Panc1 (cell line): ENCODE measurements around the gene CHI3L1. TPM values are rescaled to one million over a fixed set of nuclear protein-coding genes. Genes with fewer than 3 reads are reported as not detected.

Experiments
- ATAC-seq: fragments of 200-7000 bp; cut with Tn5 transposase; 2 replicates; pipeline ENCODE4 v1.9.1; 2020; ENCODE audit warnings: mild to moderate bottlenecking, moderate library complexity
- BruUV-seq: library from RNA; stranded (reverse); fragments of 400-500 nt; replicated peaks from 2 replicates; lab custom pipeline; 2021; lab: Mats Ljungman, UMichigan
- CTCF ChIA-PET: fragments of 300-600 bp; sonication (Branson Sonifier 250); formaldehyde crosslinking; loops from one replicate; lab custom pipeline; 2022; ENCODE audit warnings: antibody characterized with exemption; lab: Charles Lee
- POLR2A ChIA-PET: fragments of 300-600 bp; sonication (Branson Sonifier 250); formaldehyde crosslinking; loops from one replicate; lab custom pipeline; 2022; ENCODE audit warnings: antibody characterized with exemption; lab: Charles Lee
- DNase-seq: peaks from one replicate; pipeline ENCODE4 v3.0.0-alpha.2; 2010; ENCODE audit warnings: low read depth, low spot score
- H3K27ac ChIP-seq: 2 replicates; pipeline ENCODE4 v1.5.1; 2011; ENCODE audit warnings: mild to moderate bottlenecking, low read length, inconsistent platforms
- H3K27me3 ChIP-seq: fragments of 200-500 bp; sonication (Bioruptor generic); 2 replicates; pipeline ENCODE4 v1.6.0; 2014; ENCODE audit warnings: low read length, inconsistent platforms; ENCODE audit not compliant: control insufficient read depth, insufficient read depth
- H3K36me3 ChIP-seq: fragments of 200-500 bp; sonication (Bioruptor generic); 2 replicates; pipeline ENCODE4 v1.5.1; 2014; ENCODE audit warnings: inconsistent platforms, mild to moderate bottlenecking, low read length, moderate library complexity; ENCODE audit not compliant: control insufficient read depth, insufficient read depth
- H3K4me1 ChIP-seq: 2 replicates; pipeline ENCODE4 v1.5.1; 2011; ENCODE audit warnings: inconsistent platforms, mild to moderate bottlenecking, low read length, moderate library complexity; ENCODE audit not compliant: control insufficient read depth, insufficient read depth
- H3K4me3 ChIP-seq, 2 experiments: 2 replicates each; pipeline ENCODE4 v1.5.1; 2011 to 2012; ENCODE audit warnings: low read depth in 2 of 2, low read length in 2 of 2, mild to moderate bottlenecking in 2 of 2, inconsistent platforms in 1 of 2, moderate library complexity in 1 of 2
- H3K9me3 ChIP-seq: fragments of 200-500 bp; sonication (Bioruptor generic); 2 replicates; pipeline ENCODE4 v1.5.1; 2014; ENCODE audit warnings: low read depth, mild to moderate bottlenecking, inconsistent platforms, low read length, moderate library complexity; ENCODE audit not compliant: control insufficient read depth, insufficient read depth
- POLR2AphosphoS5 ChIP-seq: IDR thresholded peaks from 2 replicates; pipeline ENCODE4 v1.6.1; 2012; ENCODE audit warnings: mild to moderate bottlenecking, low read depth, low read length, moderate library complexity
- TCF7L2 ChIP-seq: IDR thresholded peaks from 2 replicates; pipeline ENCODE4 v1.6.1; 2011; ENCODE audit warnings: mild to moderate bottlenecking, low read depth, low read length, inconsistent platforms
- in situ Hi-C: cut with HindIII; loops from 2 replicates; pipeline ENCODE4 v1.10.0; 2016; ENCODE audit warnings: low sequenced_read_pairs, low pct_unique_long_range_greater_than_20kb
- intact Hi-C: fragments of 100-400 bp; cut with micrococcal nuclease; formaldehyde crosslinking; loops from one replicate; pipeline ENCODE4 v1.10.0; 2022; ENCODE audit not compliant: unreplicated experiment
- total RNA-seq: library from RNA; stranded (reverse); gene quantifications from one replicate; pipeline ENCODE4 v1.2.1, GENCODE V29; 2021; ENCODE audit not compliant: unreplicated experiment
- TF ChIP-seq, protein P1 (sequence below), 2 experiments: IDR thresholded peaks; 2 replicates each; pipeline ENCODE4 v1.6.1; 2011 to 2012; ENCODE audit warnings: low read depth in 2 of 2, control low read depth in 1 of 2, low read length in 1 of 2, mild to moderate bottlenecking in 1 of 2, moderate library complexity in 1 of 2; ENCODE audit not compliant: insufficient read depth in 1 of 2

CHI3L1 gene
- total RNA-seq, 1 experiment from 2014 or later, result 0.10 TPM

DNA sequence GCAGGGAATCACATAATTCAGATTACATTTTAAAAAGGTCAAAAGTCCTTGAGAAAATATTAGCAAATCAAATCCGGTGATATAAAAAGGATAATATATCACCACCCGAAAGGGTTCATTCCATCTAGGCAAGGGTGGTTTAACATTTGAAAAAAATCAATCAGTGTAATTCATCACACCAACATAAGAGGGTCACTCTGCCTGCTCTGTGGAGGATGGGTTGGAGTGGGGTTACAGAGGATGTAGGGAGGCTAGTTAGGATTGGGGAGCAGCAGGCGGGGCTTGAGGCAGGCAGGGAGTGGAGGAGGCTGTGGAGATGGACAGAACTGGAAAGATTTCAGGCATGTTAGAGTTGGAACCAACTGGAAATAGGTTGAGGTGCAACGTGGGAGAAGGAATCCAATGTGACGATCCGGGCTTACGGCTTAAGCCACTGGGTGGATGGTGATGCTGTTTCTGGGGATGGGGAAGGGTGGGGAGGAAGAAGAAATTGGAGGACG, 46.5 kb downstream of the CHI3L1 start:
- in situ Hi-C loops (no loop called here), intact Hi-C loops (no loop called here)
- no peak for TF ChIP-seq POLR2AphosphoS5
- TF ChIP-seq, protein P1, sequence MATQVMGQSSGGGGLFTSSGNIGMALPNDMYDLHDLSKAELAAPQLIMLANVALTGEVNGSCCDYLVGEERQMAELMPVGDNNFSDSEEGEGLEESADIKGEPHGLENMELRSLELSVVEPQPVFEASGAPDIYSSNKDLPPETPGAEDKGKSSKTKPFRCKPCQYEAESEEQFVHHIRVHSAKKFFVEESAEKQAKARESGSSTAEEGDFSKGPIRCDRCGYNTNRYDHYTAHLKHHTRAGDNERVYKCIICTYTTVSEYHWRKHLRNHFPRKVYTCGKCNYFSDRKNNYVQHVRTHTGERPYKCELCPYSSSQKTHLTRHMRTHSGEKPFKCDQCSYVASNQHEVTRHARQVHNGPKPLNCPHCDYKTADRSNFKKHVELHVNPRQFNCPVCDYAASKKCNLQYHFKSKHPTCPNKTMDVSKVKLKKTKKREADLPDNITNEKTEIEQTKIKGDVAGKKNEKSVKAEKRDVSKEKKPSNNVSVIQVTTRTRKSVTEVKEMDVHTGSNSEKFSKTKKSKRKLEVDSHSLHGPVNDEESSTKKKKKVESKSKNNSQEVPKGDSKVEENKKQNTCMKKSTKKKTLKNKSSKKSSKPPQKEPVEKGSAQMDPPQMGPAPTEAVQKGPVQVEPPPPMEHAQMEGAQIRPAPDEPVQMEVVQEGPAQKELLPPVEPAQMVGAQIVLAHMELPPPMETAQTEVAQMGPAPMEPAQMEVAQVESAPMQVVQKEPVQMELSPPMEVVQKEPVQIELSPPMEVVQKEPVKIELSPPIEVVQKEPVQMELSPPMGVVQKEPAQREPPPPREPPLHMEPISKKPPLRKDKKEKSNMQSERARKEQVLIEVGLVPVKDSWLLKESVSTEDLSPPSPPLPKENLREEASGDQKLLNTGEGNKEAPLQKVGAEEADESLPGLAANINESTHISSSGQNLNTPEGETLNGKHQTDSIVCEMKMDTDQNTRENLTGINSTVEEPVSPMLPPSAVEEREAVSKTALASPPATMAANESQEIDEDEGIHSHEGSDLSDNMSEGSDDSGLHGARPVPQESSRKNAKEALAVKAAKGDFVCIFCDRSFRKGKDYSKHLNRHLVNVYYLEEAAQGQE (IDR thresholded peaks at IDR 0.05; ENCODE audit: insufficient read depth in 1 of 2, low read depth in 2 of 2, low read length in 1 of 2), result no peak
- no peak for TF ChIP-seq TCF7L2
- no TSS peak for BruUV-seq
- Histone ChIP-seq H3K36me3 (no peaks in the 10 kb centered on the region), H3K4me1 (peaks cover 11% of the 10 kb centered on the region), H3K9me3 (no peaks in the 10 kb centered on the region), H3K4me3 (no peak overlapping the region), H3K27me3 (no peaks in the 10 kb centered on the region), H3K27ac (no peak overlapping the region)
- ATAC-seq (no peak), DNase-seq (no peak)
- POLR2A ChIA-PET, result no interaction called here
- CTCF ChIA-PET, result no interaction called here

DNA sequence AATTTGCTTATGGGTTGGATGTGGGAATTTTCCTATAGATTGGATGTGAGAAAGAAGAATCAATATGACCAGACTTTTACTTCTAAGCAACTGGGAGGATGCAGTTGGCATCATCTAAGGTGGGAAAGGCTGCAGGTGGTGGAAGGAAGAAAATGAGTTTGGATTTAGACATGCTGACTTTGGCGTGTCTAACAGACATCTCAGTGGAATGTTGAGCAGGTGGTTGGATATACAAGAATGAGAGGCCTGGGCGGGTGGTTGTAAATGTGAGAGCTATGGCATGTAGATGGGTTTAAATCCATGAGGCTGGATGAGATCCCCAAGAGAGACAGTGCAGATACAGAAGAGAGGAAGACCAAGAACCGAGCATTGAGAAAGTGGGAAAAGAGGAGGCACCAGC, 48.4 kb downstream of the CHI3L1 start:
- in situ Hi-C loops, result no loop called here
- DNase-seq, result no peak
- H3K9me3 ChIP-seq, result no peaks in the 10 kb centered on the region
- ChIA-PET CTCF (no interaction called here), POLR2A (no interaction called here)
- intact Hi-C loops, result no loop called here
- H3K27me3 ChIP-seq, result no peaks in the 10 kb centered on the region
- BruUV-seq, result no TSS peak
- no peaks in the 10 kb centered on the region for H3K36me3 ChIP-seq
- no peak overlapping the region for H3K27ac ChIP-seq
- no peak for TF ChIP-seq POLR2AphosphoS5
- no peaks in the 10 kb centered on the region; the same call in 1 of the 2 replicates for H3K4me1 ChIP-seq
- H3K4me3 ChIP-seq, result no peak overlapping the region
- no peak for ATAC-seq

DNA sequence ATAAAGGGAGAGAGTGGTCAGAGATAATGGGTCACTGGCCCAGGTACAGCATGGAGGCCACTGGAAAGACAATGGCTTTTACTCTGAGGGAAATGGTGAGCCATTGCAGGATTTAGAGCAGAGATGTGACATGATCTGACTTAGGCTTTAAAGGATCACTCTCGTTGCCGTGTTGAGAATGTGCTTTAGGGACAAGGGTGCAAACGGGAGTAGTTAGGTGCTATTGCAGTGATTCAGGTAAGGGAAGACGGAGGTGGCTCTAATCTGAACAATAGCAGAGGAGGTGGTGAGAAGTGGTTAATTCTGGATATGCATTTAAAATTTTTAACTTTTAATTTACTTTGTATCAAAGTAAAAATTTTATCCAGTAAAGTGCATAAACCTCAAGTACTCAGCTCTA, 49.2 kb downstream of the CHI3L1 start:
- CTCF ChIA-PET, result no interaction called here
- BruUV-seq, result no TSS peak

More for the DNA sequence above, 49.2 kb downstream of the CHI3L1 start:
- POLR2A ChIA-PET, result no interaction called here
- intact Hi-C loops (no loop called here), in situ Hi-C loops (no loop called here)
- Histone ChIP-seq H3K9me3 (no peaks in the 10 kb centered on the region), H3K36me3 (no peaks in the 10 kb centered on the region), H3K27me3 (no peaks in the 10 kb centered on the region), H3K27ac (no peak overlapping the region), H3K4me3 (no peak overlapping the region), H3K4me1 (no peaks in the 10 kb centered on the region; the same call in 1 of the 2 replicates)
- no peak for TF ChIP-seq TCF7L2
- no peak for TF ChIP-seq POLR2AphosphoS5
- ATAC-seq (no peak), DNase-seq (no peak)
